GM21447 (cell line): ENCODE results near the gene TAF6L.
A peak's percentile ranks its signal among the peaks of the same experiment; 100 is the strongest.
"Not testable (repeated sequence)": the region's sequence is repeated elsewhere in the genome, so short reads cannot be mapped to it uniquely, and the experiment has no call there.

ENCODE experiments used
- ATAC-seq: cut with Tn5 transposase; IDR thresholded peaks from one replicate; pipeline ENCODE4 v1.9.1; 2021; ENCODE audit not compliant: unreplicated experiment

TAF6L gene

DNA sequence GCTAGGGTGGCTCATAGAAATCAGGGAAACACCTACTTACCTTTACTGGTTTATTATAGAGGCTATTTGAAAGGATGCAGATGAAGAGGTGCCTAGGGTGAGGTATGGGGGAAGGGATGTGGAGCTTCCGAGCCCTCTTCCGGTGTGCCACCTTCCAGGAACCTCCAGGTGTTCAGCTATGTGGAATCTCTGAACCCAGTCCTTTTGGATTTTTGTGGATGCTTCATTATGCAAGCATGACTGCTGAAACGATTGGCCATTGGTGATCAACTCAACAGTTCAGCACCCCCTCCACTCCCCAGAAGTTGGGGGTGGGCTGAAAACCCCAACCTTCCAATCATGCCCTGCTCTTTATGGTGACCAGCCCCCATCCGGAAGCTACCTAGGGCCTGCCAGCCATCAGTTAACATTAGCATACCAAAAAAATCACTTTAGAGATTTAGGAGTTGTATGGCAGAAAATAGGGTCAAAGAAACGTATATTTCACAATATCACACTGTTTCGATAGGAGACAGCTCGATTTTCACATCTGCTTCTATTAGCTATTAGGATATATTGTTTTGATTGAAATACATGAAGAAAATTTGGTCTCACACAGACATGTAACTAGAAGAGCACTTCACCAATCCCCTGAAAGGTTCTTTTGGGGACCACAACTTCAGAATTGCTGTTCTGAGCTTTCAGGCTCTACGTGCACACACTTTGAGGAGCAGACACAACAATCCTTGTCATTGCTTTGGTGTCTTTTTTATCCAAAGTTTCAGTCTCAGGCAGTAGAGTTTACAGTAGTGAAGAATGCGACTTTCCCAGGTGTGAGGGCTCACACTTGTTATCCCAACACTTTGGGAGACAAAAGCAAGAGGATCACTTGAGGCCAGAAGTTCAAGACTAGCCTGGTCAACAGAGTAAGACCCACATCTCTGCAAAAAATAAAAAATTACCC, 13.1 kb upstream of the TAF6L start:
- no peak for ATAC-seq

DNA sequence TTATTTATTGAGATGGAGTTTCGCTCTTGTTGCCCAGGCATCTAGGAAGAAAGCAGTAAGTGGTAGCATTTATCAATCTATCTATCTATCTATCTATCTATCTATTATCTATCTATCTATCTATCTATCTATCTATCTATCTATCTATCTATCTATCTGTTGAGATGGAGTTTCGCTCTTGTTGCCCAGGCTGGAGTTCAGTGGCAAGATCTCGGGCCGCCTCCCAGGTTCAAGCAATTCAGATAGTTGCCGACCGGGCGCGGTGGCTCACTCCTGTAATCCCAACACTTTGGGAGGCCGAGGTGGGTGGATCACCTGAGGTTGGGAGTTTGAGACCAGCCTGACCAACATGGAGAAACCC, 10.3 kb upstream of the TAF6L start:
- not testable (repeated sequence) for ATAC-seq

DNA sequence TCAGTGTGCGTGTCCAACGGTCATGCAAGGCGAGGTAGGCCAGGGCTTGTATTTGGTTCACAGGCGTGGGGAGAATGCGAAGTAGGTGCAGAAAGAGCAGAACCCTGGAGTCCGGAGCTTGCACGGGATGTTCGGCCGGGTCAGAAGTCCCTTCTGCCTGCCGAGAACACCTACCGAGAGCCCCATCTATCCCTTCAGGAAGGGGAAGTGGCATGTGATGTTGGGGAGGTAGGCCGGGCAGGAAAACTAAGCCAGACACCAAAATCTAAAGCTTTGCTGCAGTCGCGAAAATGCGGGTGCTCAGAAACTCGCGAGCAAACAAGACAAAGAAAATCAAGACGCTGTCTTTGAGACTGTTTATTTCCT, 435 bp upstream of the TAF6L start:
- ATAC-seq = no peak

DNA sequence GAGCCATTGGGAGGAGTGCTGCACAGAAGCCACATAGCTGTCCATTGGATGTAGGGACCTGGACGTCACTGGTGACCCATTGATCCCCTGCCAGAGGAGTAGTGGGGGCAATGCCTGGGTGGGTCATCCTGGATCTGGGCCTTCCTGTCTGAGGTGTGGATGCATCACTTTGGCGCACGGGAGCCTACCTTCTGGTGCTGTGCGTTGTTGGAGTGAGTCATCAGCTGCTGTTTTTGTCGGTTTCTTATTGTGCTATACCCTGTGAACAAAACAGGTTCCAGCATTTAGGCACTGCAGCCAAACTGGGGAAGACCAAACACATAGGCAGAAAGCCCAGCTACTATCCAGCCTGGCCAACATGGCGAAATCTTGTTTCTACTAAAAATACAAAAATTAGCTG, 3.2 kb downstream of the TAF6L start:
- ATAC-seq = no peak

DNA sequence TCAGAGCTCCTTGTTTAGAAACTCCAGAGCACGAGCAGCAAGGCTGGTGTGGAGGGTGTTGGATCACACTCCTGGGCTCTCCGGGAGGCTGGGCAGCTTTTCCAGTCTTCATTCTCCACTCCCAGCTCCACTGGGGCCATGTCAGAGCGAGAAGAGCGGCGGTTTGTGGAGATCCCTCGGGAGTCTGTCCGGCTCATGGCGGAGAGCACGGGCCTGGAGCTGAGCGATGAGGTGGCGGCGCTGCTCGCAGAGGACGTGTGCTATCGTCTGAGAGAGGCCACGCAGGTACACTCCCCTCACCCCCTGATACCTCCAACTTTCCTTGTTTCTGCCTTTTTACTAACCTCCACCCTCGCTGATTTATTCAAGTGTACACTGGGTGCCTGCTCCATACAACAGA, 4.5 kb downstream of the TAF6L start:
- no peak for ATAC-seq

DNA sequence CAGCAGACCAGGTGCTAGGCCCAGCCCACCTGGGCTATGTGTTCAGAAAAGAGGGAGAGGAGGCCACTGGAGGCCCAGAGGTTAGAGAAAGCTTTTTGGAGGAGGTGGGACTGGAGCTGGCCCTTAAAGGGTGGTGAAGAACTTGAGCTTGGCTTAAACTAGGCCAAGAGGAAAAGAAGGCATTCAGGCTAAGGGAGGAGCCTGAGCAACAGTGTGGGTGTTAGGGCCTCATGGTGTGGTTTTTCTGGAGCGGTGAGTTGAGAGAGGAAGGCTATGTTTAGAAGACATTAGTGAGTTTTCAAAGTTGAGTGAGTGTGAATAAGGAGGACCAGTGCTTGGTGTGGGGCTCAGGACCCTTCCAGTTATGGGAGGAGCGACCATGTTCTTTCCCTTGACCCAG, 6.2 kb downstream of the TAF6L start:
- ATAC-seq = no peak

DNA sequence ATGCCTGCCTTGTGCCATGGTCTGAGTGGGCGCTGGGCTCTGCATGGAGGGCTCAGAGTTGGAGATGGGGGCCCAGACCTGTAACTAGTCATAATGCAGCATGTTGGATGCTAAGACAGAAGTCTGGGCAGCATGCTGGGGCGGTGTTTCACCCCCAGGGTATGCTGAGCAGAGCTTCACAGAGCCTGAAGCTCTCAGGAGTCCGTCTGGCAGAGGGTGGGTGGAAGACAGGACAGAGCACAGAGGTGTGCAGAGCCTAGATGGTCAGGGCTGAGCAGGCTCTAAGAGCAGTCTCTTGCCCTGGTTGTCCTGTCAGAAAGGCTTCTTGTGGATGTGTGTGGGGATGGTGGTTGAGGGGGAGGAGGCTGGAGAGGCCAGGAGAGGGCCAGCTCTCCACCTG, 7.2 kb downstream of the TAF6L start:
- no peak for ATAC-seq

DNA sequence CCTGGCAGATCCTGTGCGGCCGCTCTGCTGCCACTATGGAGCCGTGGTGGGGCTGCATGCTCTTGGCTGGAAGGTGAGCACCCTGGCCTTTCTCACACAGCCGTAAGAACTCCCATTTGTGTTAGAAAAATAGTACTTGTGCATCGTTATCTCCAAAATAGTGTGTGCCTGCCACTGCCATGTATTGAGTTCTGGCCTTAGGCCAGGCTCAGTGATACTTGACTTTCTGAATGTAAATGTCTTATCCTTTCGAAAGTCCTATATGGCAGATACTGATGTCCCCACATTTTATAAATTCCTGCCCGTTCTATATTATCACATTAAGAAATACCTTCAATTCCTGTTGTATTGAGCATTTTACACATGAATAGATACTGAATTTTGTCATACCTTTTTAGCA, 11.6 kb downstream of the TAF6L start:
- no peak for ATAC-seq

DNA sequence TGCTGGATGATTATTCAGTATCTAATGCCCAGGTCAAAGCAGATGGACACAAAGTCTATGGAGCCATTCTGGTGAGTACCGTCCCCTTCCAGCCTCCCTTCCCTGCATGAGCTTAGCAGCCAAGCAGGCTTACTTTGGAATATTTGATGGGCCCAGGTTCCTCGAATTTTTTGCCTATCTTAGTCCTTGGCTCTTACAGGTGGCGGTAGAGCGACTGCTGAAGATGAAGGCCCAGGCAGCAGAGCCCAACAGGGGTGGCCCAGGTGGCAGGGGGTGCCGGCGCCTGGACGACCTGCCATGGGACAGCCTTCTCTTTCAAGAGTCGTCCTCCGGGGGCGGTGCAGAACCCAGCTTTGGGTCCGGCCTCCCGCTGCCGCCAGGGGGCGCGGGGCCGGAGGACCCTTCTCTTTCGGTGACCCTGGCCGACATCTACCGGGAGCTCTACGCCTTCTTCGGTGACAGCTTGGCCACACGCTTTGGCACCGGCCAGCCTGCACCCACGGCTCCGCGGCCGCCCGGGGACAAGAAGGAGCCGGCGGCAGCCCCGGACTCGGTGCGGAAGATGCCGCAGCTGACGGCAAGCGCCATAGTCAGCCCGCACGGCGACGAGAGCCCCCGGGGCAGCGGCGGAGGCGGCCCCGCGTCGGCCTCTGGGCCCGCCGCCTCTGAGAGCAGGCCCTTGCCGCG, 15.3 kb downstream of the TAF6L start:
- peak; percentile 63 for ATAC-seq

DNA sequence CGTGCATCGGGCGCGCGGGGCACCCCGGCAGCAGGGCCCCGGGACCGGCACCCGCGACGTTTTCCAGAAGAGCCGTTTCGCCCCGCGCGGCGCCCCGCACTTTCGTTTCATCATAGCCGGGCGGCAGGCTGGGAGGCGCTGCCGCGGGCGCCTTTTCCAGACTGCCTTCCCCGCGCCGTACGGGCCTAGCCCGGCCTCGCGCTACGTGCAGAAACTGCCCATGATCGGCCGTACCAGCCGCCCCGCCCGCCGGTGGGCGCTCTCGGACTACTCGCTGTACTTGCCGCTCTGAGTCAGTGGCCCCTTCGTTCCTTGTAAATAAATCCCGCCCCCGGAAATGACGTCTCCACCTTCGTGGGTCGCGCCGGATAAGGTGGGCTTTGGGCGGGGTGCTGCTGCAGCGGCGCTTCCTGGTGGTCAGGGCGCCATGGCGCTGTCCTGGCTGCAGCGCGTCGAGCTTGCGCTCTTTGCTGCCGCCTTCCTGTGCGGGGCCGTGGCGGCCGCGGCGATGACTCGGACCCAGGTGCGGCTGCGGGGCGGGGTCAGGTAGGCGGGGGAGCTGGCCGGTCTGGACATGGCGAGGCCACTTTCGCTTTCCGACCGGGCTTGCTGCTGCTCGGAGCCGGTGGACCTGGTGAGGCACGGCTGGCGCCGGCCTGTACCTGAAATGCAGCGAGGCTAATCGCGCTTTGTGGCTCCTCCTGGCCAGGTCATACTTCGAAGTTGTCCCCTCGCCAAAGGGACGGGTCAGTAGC, 16.0 kb downstream of the TAF6L start, which contains the start of gene TMEM179B:
TMEM179B (plus strand) TSS at position 398 of the 755 bp plus-strand sequence; CDS start at position 428, 30 bp downstream.
- ATAC-seq = peak; percentile 72

DNA sequence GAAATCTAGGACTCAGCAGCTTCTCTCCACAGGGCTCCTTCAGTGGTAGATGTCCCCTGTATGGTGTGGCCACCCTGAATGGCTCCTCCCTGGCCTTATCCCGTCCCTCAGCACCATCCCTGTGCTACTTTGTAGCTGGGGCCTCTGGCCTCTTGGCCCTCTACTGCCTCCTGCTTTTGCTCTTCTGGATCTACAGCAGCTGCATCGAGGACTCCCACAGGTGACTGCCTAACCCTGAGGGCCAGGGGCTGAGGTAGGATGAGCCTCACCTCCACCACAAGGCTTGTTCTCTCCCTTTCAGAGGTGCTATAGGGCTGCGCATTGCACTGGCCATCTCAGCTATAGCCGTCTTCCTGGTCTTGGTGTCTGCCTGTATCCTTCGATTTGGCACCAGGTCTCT, 17.8 kb downstream of the TAF6L start:
- ATAC-seq = no peak

DNA sequence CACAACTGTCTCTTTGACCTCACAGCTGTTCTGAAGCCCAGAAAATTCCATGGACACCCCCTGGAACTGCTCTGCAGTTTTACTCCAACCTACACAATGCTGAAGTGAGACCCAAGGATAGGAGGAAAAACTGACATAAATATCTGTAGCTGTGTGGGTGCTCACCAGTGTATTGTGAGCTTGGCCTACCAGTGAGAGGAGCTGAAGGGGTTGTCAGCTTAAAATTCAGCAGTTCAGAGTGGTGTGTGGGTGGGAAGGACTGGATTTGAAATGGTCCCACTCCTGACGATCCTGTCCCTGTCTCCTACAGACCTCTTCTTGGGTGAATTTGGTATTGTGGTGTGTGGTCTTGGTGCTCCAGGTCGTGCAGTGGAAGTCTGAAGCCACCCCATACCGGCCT, 18.4 kb downstream of the TAF6L start:
- no peak for ATAC-seq

DNA sequence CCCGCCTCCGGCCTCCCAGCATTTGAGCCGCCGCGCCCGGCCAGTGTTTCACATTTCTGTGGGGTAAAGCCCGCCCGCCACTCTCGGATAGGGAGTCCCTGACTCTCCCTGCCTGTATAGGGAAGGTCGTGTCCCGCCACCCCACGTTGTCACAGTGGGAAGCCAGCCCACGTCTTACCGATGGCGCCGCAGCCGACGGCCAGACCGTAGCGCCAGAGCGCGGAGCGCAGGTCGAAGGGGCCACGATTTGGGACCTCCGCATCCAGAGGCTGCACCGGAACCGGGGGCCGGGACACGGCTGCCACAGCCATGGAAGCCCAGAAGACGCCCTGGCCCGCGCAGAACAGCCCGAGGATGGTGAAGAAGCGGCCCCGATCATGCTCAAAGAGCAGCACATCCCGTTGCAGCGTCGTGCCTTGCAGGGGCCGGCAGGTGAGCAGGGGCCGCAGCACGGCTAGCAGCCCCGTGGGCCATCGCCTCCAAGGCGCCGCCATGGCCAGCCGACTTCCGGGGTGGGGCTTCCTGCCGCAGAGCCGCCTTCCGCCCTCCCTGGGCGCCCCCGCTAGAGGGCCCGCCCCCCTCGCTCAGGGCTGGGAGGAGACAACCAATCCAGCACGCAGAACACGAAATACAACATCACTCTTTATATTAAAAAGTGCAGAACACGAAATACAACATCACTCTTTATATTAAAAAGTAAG, 20.5 kb downstream of the TAF6L start, which contains the start of gene TMEM223:
TMEM223 (minus strand) TSS at position 506 of the 701 bp plus-strand sequence; CDS start at position 494, 12 bp downstream.
- peak; percentile 60 for ATAC-seq

DNA sequence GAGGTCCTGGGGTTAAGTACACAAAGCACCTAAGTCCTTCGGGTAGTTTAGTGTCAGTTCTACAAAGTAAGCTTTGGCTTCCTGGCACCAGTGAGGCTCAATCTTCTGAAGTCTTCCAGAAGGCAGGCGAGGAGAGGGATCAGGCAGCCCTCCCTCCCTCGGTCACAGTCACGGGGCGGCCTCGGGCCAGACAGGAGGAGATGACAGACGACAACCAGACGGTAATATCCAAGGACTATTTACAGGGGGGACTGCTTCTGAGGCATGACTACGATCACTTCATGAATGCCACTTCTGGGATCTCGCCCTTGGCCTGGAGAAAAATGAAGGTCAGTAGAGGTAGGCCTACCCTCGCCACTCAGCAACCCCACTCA, 21.0 kb downstream of the TAF6L start:
- ATAC-seq = no peak

DNA sequence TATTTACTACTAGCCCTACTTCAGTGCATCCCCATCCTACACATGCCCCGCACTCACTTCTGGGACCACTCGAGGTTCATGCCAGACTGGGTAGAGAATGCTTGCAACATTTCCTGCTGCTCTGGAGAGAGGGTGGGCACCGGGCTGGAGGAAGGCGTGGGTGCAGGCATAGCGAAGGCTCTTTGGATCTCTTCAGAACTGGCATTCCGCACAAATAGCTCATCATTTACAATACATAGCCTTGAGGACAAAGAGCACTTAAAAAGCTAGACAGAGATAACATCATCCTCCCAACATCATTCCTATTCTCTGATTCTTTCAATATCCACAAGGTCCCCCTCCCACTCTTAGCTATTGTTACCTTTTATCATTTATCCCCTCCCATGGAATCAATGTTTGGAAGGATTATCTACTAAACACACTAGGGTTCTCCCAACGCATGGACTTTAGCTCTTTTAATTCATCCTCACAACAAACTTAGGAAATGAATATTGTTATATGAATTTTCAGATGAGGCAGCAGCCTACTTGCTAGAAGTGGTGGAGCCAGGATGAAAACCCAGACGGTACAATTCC, 23.1 kb downstream of the TAF6L start:
- ATAC-seq = no peak

DNA sequence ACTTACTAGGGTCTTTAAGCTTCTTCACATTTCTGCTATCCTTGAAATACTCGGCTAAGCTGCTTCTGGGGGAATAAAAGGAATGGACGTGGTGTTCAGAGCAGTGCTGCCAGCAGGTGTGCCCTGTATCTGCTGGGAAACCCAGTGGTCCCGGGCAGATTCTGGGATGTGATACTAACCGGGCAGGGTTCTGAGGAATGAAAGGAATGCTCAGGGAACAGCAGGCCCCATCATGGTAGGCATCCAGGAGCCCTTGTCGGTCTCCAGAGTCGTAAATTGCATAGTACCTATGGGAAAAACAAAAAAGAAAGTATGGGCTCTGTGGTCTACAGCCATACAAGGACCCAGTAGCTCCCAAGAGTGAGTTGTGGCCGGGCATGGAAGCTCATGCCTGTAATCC, 25.1 kb downstream of the TAF6L start:
- no peak for ATAC-seq

DNA sequence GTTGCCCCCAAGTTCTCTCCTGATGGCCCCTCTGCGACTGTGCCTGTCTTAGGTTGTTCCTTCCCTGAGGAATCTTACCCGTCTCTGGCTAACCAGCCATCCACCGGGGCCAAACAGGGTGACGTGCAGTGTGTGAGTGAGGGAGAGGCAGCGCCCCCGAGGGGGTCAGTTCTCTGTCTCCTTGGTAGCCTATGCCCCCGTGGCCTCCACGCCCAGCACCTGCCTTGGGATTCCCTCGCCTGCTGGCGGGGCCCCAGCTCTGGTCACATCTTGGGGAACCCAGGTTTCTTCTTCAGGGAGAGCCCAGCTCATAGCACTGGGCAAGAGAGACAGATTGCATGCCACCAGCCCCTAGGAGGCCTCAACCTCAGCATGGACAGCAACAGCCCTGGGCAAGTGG, 28.3 kb downstream of the TAF6L start:
- no peak for ATAC-seq

DNA sequence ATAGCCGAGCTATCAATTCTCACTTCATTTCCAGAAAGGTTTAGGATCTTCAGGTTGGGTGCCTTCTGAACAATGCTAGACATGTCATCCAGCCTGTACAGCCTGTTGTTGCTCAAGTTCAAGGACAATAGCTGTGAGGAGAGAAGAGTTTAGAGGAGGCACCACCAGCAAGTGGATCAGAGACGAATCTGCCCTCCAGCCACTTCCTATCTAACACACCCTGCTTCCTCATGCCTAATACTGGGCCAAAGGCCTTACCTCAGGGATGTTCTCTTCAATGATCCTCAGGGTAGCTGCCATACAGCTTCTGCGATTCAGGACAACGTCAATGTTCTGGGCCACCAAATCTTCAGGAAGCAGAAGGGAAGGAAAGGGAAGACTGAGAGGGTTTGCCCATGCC, 29.9 kb downstream of the TAF6L start:
- no peak for ATAC-seq

DNA sequence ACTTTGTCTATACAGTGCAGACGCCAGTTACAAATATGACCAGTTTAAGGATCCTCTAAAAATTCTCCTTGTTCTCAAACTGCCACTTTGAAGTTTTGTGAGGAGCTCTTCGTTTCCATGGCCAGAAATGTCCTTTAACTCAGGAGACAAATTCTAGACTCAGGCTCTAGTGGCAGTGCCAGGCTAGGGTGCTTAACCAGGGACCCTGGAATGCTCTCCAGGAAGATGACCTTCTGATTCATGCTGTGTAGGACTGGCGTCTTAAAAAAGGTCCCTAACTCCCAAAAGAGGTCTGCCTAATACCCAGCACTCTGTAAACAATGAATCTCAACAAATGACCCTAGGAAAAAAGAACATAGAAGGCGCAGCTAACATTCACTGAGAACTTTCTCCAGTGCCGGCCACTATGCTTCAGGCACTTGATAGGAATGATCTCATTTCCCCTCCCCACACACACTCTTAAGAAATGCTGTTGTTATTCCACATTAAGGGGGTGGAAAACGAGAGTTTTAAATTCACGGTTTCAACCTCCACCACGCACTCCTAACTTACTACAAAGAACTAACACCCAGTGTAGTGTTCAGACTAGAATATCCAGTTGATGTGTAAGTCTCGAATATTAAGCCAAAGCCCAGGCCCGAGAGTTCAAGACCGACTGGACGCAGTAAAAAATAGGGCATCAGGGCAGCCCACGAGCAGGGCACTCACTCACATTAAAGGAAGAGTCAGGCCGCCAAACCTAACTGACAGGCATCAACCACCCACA, 33.3 kb downstream of the TAF6L start:
- ATAC-seq = peak; percentile 10
